ENCODE results near the gene RDH13.
"Not testable (repeated sequence)": the region's sequence is repeated elsewhere in the genome, so short reads cannot be mapped to it uniquely, and the experiment has no call there.

GRCh38 chr19:55027140-55027471 is 35.8 kb downstream of the RDH13 start:
- not testable (repeated sequence) for TF ChIP-seq POLR2A (IDR thresholded peaks at IDR 0.05)
- TF ChIP-seq, protein P1, sequence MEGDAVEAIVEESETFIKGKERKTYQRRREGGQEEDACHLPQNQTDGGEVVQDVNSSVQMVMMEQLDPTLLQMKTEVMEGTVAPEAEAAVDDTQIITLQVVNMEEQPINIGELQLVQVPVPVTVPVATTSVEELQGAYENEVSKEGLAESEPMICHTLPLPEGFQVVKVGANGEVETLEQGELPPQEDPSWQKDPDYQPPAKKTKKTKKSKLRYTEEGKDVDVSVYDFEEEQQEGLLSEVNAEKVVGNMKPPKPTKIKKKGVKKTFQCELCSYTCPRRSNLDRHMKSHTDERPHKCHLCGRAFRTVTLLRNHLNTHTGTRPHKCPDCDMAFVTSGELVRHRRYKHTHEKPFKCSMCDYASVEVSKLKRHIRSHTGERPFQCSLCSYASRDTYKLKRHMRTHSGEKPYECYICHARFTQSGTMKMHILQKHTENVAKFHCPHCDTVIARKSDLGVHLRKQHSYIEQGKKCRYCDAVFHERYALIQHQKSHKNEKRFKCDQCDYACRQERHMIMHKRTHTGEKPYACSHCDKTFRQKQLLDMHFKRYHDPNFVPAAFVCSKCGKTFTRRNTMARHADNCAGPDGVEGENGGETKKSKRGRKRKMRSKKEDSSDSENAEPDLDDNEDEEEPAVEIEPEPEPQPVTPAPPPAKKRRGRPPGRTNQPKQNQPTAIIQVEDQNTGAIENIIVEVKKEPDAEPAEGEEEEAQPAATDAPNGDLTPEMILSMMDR (IDR thresholded peaks at IDR 0.05), result not testable (repeated sequence)

Data from lower leg skin (tissue), 3 donors.